ENCODE data around the gene PELI3.

The PELI3 gene

GRCh38 chr11:66509131-66509561, 42.4 kb downstream of the PELI3 start:
- peak; percentile 35 for DNase-seq

GRCh38 chr11:66510271-66510989, 43.7 kb downstream of the PELI3 start, which contains the start of gene BBS1:
Gene BBS1 (plus strand): TSS chr11:66510635. CDS start chr11:66510660, 25 bp downstream.
- peak; percentile 84 for DNase-seq

GRCh38 chr11:66510990-66511339, 44.3 kb downstream of the PELI3 start:
- no peak for DNase-seq

- no peak for DNase-seq
Observed at GRCh38 chr11:66523611-66524010, 56.9 kb downstream of the PELI3 start.

- DNase-seq: no peak
Observed at GRCh38 chr11:66524304-66525040, 57.8 kb downstream of the PELI3 start.
